K562 (cell line): ENCODE measurements around the gene MAP3K7. TPM values are rescaled to one million over a fixed set of nuclear protein-coding genes. Genes with fewer than 3 reads are reported as not detected.

ENCODE experiments used
- BMI1 ChIP-seq: fragments of 150-350 bp; IDR thresholded peaks from 2 replicates; pipeline ENCODE4 v1.6.1; 2014; ENCODE audit warnings: low read length
- CAMTA2 ChIP-seq: fragments of 250-450 bp; sonication (Bioruptor Pico); conservative IDR thresholded peaks from 2 replicates; pipeline ENCODE4 v1.5.1; 2022
- E2F3 ChIP-seq: fragments of 250-450 bp; sonication (Bioruptor Pico); IDR thresholded peaks from 2 replicates; pipeline ENCODE4 v1.4.0; 2020; ENCODE audit warnings: mild to moderate bottlenecking
- FIP1L1 ChIP-seq: fragments of 200-400 bp; formaldehyde crosslinking; IDR thresholded peaks from 2 replicates; pipeline ENCODE4 v1.6.1; 2018; ENCODE audit warnings: mild to moderate bottlenecking, low read depth, low read length; ENCODE audit not compliant: poor library complexity, severe bottlenecking
- HLTF ChIP-seq: fragments of 450-650 bp; IDR thresholded peaks from 2 replicates; pipeline ENCODE4 v1.6.1; 2016
- JUN ChIP-seq, 2 experiments: sonication (generic) in 1 of 2; formaldehyde crosslinking in 1 of 2; IDR thresholded peaks; 2 replicates each; pipeline versions ENCODE4 v1.6.1 to v1.8.0; 2012 to 2022; ENCODE audit warnings: borderline replicate concordance in 2 of 2, mild to moderate bottlenecking in 2 of 2, improper control_type of control experiment in 1 of 2, low read depth in 1 of 2, low read length in 1 of 2, missing genetic modification reagents in 1 of 2
- MAFK ChIP-seq: IDR thresholded peaks from 2 replicates; pipeline ENCODE4 v1.6.1; 2011; ENCODE audit warnings: low read length, improper control_type of control experiment
- MYBL2 ChIP-seq, 2 experiments: fragments of 450-650 bp in 1 of 2; sonication (generic) in 1 of 2; formaldehyde crosslinking in 1 of 2; IDR thresholded peaks; 2 replicates each; pipeline versions ENCODE4 v1.6.1 to v1.8.1; 2017 to 2022; ENCODE audit warnings: borderline replicate concordance in 1 of 2, inconsistent platforms in 1 of 2, low read depth in 1 of 2, mild to moderate bottlenecking in 1 of 2, missing genetic modification reagents in 1 of 2, moderate library complexity in 1 of 2
- NBN ChIP-seq: fragments of 450-650 bp; IDR thresholded peaks from 2 replicates; pipeline ENCODE4 v1.6.1; 2016; ENCODE audit warnings: low read depth, mild to moderate bottlenecking
- NCOR1 ChIP-seq: fragments of 450-650 bp; IDR thresholded peaks from 2 replicates; pipeline ENCODE4 v1.6.1; 2016; ENCODE audit warnings: mild to moderate bottlenecking, moderate library complexity
- PML ChIP-seq: IDR thresholded peaks from 2 replicates; pipeline ENCODE4 v1.6.1; 2012; ENCODE audit warnings: low read length, inconsistent platforms
- POLR2H ChIP-seq: IDR thresholded peaks from 2 replicates; pipeline ENCODE4 v1.6.1; 2016; ENCODE audit warnings: missing genetic modification characterization, low read depth, mild to moderate bottlenecking, control low read depth, missing compliant biosample characterization, moderate library complexity
- RB1 ChIP-seq: fragments of 450-650 bp; IDR thresholded peaks from 2 replicates; pipeline ENCODE4 v1.6.1; 2017; ENCODE audit warnings: low read depth, mild to moderate bottlenecking
- STAG1 ChIP-seq: sonication (generic); formaldehyde crosslinking; IDR thresholded peaks from 2 replicates; pipeline ENCODE4 v1.5.0; 2020; ENCODE audit warnings: missing genetic modification reagents, borderline replicate concordance
- TCF7 ChIP-seq: sonication (generic); IDR thresholded peaks from 2 replicates; pipeline ENCODE4 v1.6.1; 2016; ENCODE audit warnings: antibody characterized with exemption, borderline replicate concordance
- TRIM24 ChIP-seq, 2 experiments: fragments of 450-650 bp; IDR thresholded peaks; 2 replicates each; pipeline ENCODE4 v1.6.1; 2016
- XRCC3 ChIP-seq: fragments of 450-650 bp; IDR thresholded peaks from 2 replicates; pipeline ENCODE4 v1.6.1; 2017; ENCODE audit warnings: mild to moderate bottlenecking, moderate library complexity
- XRCC4 ChIP-seq: IDR thresholded peaks from one replicate; pipeline ENCODE4 v1.6.1; 2011; ENCODE audit not compliant: insufficient read depth, insufficient read length; ENCODE audit errors: extremely low read depth
- ZNF311 ChIP-seq: fragments of 250-450 bp; sonication (Bioruptor Pico); IDR thresholded peaks from 2 replicates; pipeline ENCODE4 v1.4.0; 2020; ENCODE audit warnings: mild to moderate bottlenecking, moderate library complexity
- ZNF507 ChIP-seq: conservative IDR thresholded peaks from 2 replicates; pipeline ENCODE4 v1.6.1; 2017; ENCODE audit warnings: missing genetic modification characterization, missing compliant biosample characterization
- ZNF551 ChIP-seq: fragments of 250-450 bp; sonication (Bioruptor Pico); IDR thresholded peaks from 2 replicates; pipeline ENCODE4 v1.5.0; 2021; ENCODE audit warnings: mild to moderate bottlenecking, moderate library complexity
- ZNF583 ChIP-seq: fragments of 250-450 bp; sonication (Bioruptor Pico); IDR thresholded peaks from 2 replicates; pipeline ENCODE4 v1.4.0; 2020
- ZNF696 ChIP-seq: fragments of 250-450 bp; sonication (Bioruptor Pico); conservative IDR thresholded peaks from 2 replicates; pipeline ENCODE4 v1.4.0; 2020; ENCODE audit warnings: mild to moderate bottlenecking, moderate library complexity
- polyA plus RNA-seq, 8 experiments: library from polyadenylated mRNA; depleted of rRNA in 4 of 8; stranded (reverse) in 5 of 8; unstranded in 3 of 8; fragments of >200 nt; fragmentation: Nextera tagmentation in 2 of 8; fragmentation: Illumina TruSeq in 1 of 8; extraction: Ambion mirVana in 2 of 8; extraction: Trizol in 1 of 8; gene quantifications; 2 replicates each; pipeline versions ENCODE4 v1.2.1 to v1.2.3, GENCODE V29; 2011 to 2014; ENCODE audit warnings: inconsistent platforms in 1 of 8, missing spikeins in 1 of 8
- total RNA-seq, 7 experiments: library from RNA; depleted of rRNA in 6 of 7; stranded (reverse); fragments of >200 nt in 6 of 7; fragmentation: Illumina TruSeq in 2 of 7; extraction: Trizol in 2 of 7; gene quantifications; 2 replicates each; pipeline versions ENCODE4 v1.2.1 to v1.2.3, GENCODE V29; 2011 to 2021; ENCODE audit warnings: low replicate concordance in 1 of 7
- TF ChIP-seq, protein P1 (sequence below): sonication (generic); formaldehyde crosslinking; IDR thresholded peaks from 2 replicates; pipeline ENCODE4 v1.8.0; 2022; ENCODE audit warnings: missing genetic modification reagents, mild to moderate bottlenecking, borderline replicate concordance
- TF ChIP-seq, protein P2 (sequence below): fragments of 450-650 bp; formaldehyde crosslinking; IDR thresholded peaks from 2 replicates; pipeline ENCODE4 v1.4.0; 2020; ENCODE audit warnings: mild to moderate bottlenecking, moderate library complexity
- TF ChIP-seq, protein P3 (sequence below): sonication (generic); formaldehyde crosslinking; IDR thresholded peaks from 2 replicates; pipeline ENCODE4 v1.8.0; 2022; ENCODE audit warnings: mild to moderate bottlenecking, missing genetic modification reagents

MAP3K7 gene
- total and polyA plus RNA-seq, 9 of the 15 experiments (the other 6 are each of a cell fraction or from before 2014, with no cell fraction given), result 13.4 to 60.9 (median 34.8) TPM

DNA sequence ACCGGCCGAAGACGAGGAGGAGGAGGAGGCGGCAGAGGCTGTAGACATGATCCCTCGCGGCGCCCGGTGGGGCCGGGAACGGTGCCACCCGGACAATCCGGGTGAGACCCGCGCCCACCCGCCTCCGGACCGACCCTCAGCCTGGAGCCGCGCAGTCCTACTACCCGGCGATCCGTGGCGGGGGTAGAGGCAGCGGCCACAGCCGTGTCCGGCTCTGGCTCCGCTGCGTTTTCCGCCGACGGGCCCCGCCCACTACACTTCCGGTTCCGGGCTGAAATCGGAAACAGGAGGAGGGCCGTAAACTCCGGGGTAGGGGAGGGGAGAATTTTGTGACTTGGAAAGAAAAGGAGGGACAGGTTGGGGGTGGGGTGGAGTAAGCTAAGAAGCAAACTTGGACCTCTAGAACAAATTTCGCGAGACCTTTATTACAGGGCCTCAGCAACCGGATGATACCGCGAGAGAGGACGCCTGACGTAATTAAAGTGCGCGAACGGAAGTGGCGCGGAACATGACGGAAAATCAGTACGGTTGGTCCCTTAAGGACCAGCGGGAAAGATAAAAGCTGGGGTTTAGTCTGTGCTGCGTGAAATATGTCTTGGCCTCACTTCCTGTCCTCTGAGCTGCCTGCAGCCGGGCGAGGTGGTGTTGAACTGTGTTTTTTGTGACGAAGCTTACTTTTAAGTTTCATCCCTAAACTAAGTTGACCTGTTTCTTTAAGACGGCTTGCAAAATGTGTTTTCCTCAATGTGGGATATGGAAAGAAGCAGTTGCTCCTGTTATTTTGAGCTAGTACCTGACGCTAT is at the start of gene MAP3K7 (continued):
- TF ChIP-seq, protein P1, sequence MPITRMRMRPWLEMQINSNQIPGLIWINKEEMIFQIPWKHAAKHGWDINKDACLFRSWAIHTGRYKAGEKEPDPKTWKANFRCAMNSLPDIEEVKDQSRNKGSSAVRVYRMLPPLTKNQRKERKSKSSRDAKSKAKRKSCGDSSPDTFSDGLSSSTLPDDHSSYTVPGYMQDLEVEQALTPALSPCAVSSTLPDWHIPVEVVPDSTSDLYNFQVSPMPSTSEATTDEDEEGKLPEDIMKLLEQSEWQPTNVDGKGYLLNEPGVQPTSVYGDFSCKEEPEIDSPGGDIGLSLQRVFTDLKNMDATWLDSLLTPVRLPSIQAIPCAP (CRISPR knock-in tag), result no peak
- TF ChIP-seq HLTF (no peak), RB1 (peak; percentile 3; the same call in 1 of the 2 replicates), FIP1L1 (no peak), ZNF551 (CRISPR knock-in tag) (no peak), BMI1 (no peak), JUN (IDR thresholded peaks at IDR 0.05; ENCODE audit: borderline replicate concordance, low read depth, low read length) (peak; percentile 42; the same call in 1 of the 2 replicates), JUN (CRISPR knock-in tag; IDR thresholded peaks at IDR 0.05; ENCODE audit: borderline replicate concordance) (no peak), POLR2H (tag) (peak; percentile 92), STAG1 (CRISPR knock-in tag) (no peak), ZNF696 (CRISPR knock-in tag) (no peak), ZNF311 (CRISPR knock-in tag) (no peak), XRCC4 (no peak), TCF7 (peak; percentile 76; the same call in 1 of the 2 replicates), NCOR1 (no peak; the same call in 1 of the 2 replicates), MAFK (no peak), TRIM24 (IDR thresholded peaks at IDR 0.05) (no peak; a peak in 1 of 4 replicates), MYBL2 (IDR thresholded peaks at IDR 0.05; ENCODE audit: low read depth) (no peak), MYBL2 (CRISPR knock-in tag; IDR thresholded peaks at IDR 0.05; ENCODE audit: borderline replicate concordance) (no peak), ZNF507 (tag) (no peak), ZNF583 (CRISPR knock-in tag) (no peak), XRCC3 (no peak), PML (peak; percentile 77), CAMTA2 (CRISPR knock-in tag) (no peak), NBN (peak; percentile 86), E2F3 (CRISPR knock-in tag) (peak; percentile 57; the same call in 1 of the 2 replicates)
- TF ChIP-seq, protein P2, sequence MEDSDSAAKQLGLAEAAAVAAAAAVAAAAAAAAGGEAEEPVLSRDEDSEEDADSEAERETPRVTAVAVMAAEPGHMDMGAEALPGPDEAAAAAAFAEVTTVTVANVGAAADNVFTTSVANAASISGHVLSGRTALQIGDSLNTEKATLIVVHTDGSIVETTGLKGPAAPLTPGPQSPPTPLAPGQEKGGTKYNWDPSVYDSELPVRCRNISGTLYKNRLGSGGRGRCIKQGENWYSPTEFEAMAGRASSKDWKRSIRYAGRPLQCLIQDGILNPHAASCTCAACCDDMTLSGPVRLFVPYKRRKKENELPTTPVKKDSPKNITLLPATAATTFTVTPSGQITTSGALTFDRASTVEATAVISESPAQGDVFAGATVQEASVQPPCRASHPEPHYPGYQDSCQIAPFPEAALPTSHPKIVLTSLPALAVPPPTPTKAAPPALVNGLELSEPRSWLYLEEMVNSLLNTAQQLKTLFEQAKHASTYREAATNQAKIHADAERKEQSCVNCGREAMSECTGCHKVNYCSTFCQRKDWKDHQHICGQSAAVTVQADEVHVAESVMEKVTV (CRISPR knock-in tag), result no peak
- TF ChIP-seq, protein P3, sequence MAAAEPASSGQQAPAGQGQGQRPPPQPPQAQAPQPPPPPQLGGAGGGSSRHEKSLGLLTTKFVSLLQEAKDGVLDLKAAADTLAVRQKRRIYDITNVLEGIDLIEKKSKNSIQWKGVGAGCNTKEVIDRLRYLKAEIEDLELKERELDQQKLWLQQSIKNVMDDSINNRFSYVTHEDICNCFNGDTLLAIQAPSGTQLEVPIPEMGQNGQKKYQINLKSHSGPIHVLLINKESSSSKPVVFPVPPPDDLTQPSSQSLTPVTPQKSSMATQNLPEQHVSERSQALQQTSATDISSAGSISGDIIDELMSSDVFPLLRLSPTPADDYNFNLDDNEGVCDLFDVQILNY, result 0 out of 2 replicates have a peak, but pooled peaks have one; percentile 36
